ENCODE results near the gene UBN1. TPM values are rescaled to one million over a fixed set of nuclear protein-coding genes. Genes with fewer than 3 reads are reported as not detected.
"Not testable (repeated sequence)": the region's sequence is repeated elsewhere in the genome, so short reads cannot be mapped to it uniquely, and the experiment has no call there.

UBN1 gene
- polyA plus RNA-seq, 3 donors, result 5.3 to 24.5 (median 7.3) TPM

DNA sequence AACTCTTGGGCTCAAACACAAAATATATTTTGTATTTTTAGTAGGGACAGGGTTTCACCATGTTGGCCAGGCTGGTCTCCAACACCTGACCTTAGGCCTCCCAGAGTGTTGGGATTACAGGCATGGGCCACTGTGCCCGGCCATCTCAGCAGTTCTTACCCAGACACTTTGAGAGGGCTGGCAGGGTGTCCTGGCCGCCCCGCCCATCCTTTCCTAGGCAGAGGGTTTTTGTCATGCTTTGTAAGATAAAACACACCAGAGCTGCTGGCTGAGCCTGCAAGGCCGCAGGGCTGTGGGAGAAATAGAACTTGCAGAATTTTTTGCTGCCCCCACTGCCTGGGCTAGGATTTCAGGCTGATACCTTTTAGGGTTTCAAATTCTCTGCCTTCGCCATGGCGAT, 80.9 kb downstream of the UBN1 start:
- Histone ChIP-seq H3K36me3 (replicated peaks in 1 of 2; ENCODE audit: control insufficient read depth in 1 of 2, insufficient read depth in 2 of 2, low read length in 2 of 2) (no peaks in the 10 kb centered on the region), H4K20me1 (ENCODE audit: insufficient read depth, low read length) (no peaks in the 10 kb centered on the region), H3K4me1 (ENCODE audit: control insufficient read depth in 1 of 2, insufficient read depth in 2 of 2, low read length in 2 of 2) (no peaks in the 10 kb centered on the region), H3K9me3 (replicated peaks in 1 of 2; ENCODE audit: control insufficient read depth in 1 of 2, insufficient read depth in 1 of 2, low read length in 2 of 2) (peaks cover 21 to 22% of the 10 kb centered on the region in 2 donors), H3K27ac (ENCODE audit: low read depth in 1 of 2, low read length in 2 of 2) (no peak overlapping the region), H2AFZ (ENCODE audit: insufficient read depth, low read depth, low read length, poor library complexity, severe bottlenecking) (no peak overlapping the region), H3K79me2 (ENCODE audit: insufficient read depth, low read length) (no peaks in the 10 kb centered on the region), H3K27me3 (ENCODE audit: control insufficient read depth in 2 of 2, insufficient read depth in 2 of 2, low read length in 2 of 2) (no peaks in the 10 kb centered on the region), H3K4me3 (replicated peaks in 1 of 3; ENCODE audit: low read depth in 2 of 3, low read length in 3 of 3) (no peak overlapping the region), H3K9ac (ENCODE audit: insufficient read depth, low read length, poor library complexity, severe bottlenecking) (no peak overlapping the region), H3K4me2 (replicated peaks; ENCODE audit: extremely low read depth, low read length, poor library complexity, severe bottlenecking) (no peak overlapping the region)
- H3K4me1 Mint-ChIP-seq, result no peaks in the 10 kb centered on the region
- H3K4me3 Mint-ChIP-seq, result no peak overlapping the region
- peaks cover 15 to 28% (median 24%) of the 10 kb centered on the region in 7 donors for H3K9me3 Mint-ChIP-seq
- H3K36me3 Mint-ChIP-seq, result peaks cover 0 to 1% of the 10 kb centered on the region in 2 donors
- no peak for DNase-seq
- intact Hi-C loops (cut with micrococcal nuclease), result no loop called here
- peaks cover 7 to 27% (median 17%) of the 10 kb centered on the region in 3 donors for H3K27me3 Mint-ChIP-seq (ENCODE audit: low read depth in 3 of 3)
- WGBS (ENCODE audit: insufficient coverage), result 93% methylated on average over 6 of the region's 6 CpGs
- TF ChIP-seq, protein P1, sequence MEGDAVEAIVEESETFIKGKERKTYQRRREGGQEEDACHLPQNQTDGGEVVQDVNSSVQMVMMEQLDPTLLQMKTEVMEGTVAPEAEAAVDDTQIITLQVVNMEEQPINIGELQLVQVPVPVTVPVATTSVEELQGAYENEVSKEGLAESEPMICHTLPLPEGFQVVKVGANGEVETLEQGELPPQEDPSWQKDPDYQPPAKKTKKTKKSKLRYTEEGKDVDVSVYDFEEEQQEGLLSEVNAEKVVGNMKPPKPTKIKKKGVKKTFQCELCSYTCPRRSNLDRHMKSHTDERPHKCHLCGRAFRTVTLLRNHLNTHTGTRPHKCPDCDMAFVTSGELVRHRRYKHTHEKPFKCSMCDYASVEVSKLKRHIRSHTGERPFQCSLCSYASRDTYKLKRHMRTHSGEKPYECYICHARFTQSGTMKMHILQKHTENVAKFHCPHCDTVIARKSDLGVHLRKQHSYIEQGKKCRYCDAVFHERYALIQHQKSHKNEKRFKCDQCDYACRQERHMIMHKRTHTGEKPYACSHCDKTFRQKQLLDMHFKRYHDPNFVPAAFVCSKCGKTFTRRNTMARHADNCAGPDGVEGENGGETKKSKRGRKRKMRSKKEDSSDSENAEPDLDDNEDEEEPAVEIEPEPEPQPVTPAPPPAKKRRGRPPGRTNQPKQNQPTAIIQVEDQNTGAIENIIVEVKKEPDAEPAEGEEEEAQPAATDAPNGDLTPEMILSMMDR (IDR thresholded peaks at IDR 0.05), result no peak
- H3K27ac Mint-ChIP-seq, result no peak overlapping the region

DNA sequence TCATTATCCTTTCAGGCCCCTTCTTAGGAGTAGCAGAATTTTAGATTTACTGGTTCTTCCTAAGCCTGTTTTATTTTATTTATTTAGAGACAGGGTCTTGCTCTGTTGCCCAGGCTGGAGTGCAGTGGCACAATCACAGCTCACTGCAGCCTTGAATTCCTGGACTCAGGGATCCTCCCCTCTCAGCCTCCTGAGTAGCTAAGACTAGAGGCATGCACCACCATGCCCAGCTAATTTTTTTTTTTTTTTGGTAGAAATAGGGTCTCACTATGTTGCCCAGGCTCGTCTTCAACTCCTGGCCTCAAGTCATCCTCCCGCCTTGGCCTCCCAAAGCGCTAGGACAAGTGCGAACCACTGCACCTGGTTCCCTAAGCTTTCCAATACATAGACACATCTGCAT, 82.3 kb downstream of the UBN1 start:
- H3K4me2 ChIP-seq (replicated peaks; ENCODE audit: extremely low read depth, low read length, poor library complexity, severe bottlenecking); H4K20me1 ChIP-seq (ENCODE audit: insufficient read depth, low read length); H3K4me3 Mint-ChIP-seq; DNase-seq; H2AFZ ChIP-seq (ENCODE audit: insufficient read depth, low read depth, low read length, poor library complexity, severe bottlenecking); H3K36me3 ChIP-seq (replicated peaks in 1 of 2; ENCODE audit: control insufficient read depth in 1 of 2, insufficient read depth in 2 of 2, low read length in 2 of 2); H3K27ac Mint-ChIP-seq; H3K4me3 ChIP-seq (replicated peaks in 1 of 3; ENCODE audit: low read depth in 2 of 3, low read length in 3 of 3); H3K4me1 Mint-ChIP-seq; H3K27ac ChIP-seq (ENCODE audit: low read depth in 1 of 2, low read length in 2 of 2); H3K9ac ChIP-seq (ENCODE audit: insufficient read depth, low read length, poor library complexity, severe bottlenecking); H3K36me3 Mint-ChIP-seq; H3K27me3 ChIP-seq (ENCODE audit: control insufficient read depth in 2 of 2, insufficient read depth in 2 of 2, low read length in 2 of 2); intact Hi-C loops (cut with micrococcal nuclease); H3K79me2 ChIP-seq (ENCODE audit: insufficient read depth, low read length); H3K4me1 ChIP-seq (ENCODE audit: control insufficient read depth in 1 of 2, insufficient read depth in 2 of 2, low read length in 2 of 2): not testable (repeated sequence)
- peaks cover 15 to 28% (median 24%) of the 10 kb centered on the region in 7 donors for H3K9me3 Mint-ChIP-seq
- peaks cover 21 to 22% of the 10 kb centered on the region in 2 donors for H3K9me3 ChIP-seq (replicated peaks in 1 of 2; ENCODE audit: control insufficient read depth in 1 of 2, insufficient read depth in 1 of 2, low read length in 2 of 2)
- no CpG with 5 or more reads among the region's 4 CpGs for WGBS (ENCODE audit: insufficient coverage)
- peaks cover 8 to 29% (median 17%) of the 10 kb centered on the region in 3 donors for H3K27me3 Mint-ChIP-seq (ENCODE audit: low read depth in 3 of 3)
